GM18951 (cell line): ENCODE measurements around the gene NCKIPSD.

Experiments used
- POLR2A ChIP-seq: IDR thresholded peaks from 4 replicates; pipeline ENCODE4 v1.6.1; 2011; ENCODE audit warnings: mild to moderate bottlenecking; ENCODE audit not compliant: insufficient read length, insufficient read depth; ENCODE audit errors: extremely low read depth
- in situ Hi-C: fragments of 300-500 bp; cut with MboI; formaldehyde crosslinking; loops from one replicate; pipeline ENCODE4 v1.12.0; 2022; ENCODE audit warnings: low sequenced_read_pairs, mixed read lengths, inconsistent platforms; ENCODE audit not compliant: unreplicated experiment

NCKIPSD gene

GRCh38 chr3:48679411-48680391, 6.0 kb downstream of the NCKIPSD start:
- no peak for TF ChIP-seq POLR2A
- in situ Hi-C loops: no loop called here

GRCh38 chr3:48678566-48679380, 6.9 kb downstream of the NCKIPSD start:
- in situ Hi-C loops: no loop called here

GRCh38 chr3:48678056-48678455, 7.7 kb downstream of the NCKIPSD start:
- in situ Hi-C loops: no loop called here
- no peak for TF ChIP-seq POLR2A

More at GRCh38 chr3:48678566-48679380, 6.9 kb downstream of the NCKIPSD start:
- no peak for TF ChIP-seq POLR2A

DNA sequence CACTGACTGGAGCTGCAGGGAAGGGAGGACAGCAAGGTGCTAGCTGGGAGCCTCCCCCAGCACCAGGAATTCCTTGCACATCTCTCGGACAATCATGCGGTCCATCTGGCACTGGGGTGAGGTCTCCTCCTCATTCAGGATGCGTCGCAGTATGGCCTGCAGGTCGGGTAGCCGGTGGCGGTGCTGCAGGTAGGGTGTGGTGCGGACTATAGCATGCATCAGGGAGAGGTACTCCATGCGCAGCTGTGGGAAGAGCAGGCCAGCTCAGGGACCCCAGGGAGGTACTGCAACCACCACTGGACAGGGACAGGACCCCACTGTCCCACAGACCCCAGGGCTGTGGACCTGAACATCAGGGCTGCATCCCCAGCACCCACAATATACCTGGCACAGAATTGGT, 11.2 kb downstream of the NCKIPSD start:
- TF ChIP-seq POLR2A: no peak
- in situ Hi-C loops: no loop called here

DNA sequence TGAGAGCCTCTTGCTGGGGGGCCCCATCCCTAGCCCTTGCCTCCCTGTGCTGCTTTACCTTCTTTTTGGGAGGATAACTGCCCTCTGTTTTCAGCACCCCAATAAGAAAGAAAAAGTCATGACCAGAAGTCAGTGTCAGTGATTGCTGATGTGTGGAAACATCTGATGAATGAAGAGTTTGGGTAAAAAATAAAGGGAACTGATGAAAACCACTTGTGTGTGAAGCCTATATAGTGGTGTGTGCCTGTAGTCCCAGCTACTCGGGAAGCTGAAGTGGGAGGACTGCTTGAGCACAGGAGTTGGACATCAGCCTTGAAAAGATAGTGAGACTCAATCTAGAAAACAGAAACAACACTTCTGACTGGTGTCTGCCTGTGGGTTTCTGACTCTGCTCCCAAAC, 13.2 kb downstream of the NCKIPSD start:
- in situ Hi-C loops: no loop called here
- no peak for TF ChIP-seq POLR2A

DNA sequence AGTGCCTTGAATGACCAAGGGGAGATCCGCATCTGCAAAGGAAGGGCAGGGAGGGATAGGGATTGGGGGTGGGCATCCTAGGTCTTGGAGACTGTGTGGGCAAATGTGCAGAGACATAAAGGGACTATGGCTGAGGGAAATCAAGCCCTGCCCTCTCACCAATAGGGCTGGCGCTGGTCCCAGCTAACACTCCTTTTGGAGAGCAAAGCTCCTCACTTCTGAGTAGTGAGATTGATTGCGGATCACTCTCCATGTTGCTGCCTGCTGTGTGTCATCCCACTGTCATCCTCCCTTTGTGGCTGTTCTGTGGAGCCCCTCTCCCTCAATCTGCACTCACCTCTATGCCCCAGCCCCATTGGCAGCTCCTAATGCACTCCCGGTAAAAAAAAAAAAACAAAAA, 20.8 kb downstream of the NCKIPSD start:
- in situ Hi-C loops: no loop called here
- TF ChIP-seq POLR2A: no peak

GRCh38 chr3:48664313-48664644, 21.4 kb downstream of the NCKIPSD start:
- in situ Hi-C loops: no loop called here
- no peak for TF ChIP-seq POLR2A

GRCh38 chr3:48663489-48664312, 22.0 kb downstream of the NCKIPSD start:
- TF ChIP-seq POLR2A: peak; percentile 53
- in situ Hi-C loops: no loop called here

DNA sequence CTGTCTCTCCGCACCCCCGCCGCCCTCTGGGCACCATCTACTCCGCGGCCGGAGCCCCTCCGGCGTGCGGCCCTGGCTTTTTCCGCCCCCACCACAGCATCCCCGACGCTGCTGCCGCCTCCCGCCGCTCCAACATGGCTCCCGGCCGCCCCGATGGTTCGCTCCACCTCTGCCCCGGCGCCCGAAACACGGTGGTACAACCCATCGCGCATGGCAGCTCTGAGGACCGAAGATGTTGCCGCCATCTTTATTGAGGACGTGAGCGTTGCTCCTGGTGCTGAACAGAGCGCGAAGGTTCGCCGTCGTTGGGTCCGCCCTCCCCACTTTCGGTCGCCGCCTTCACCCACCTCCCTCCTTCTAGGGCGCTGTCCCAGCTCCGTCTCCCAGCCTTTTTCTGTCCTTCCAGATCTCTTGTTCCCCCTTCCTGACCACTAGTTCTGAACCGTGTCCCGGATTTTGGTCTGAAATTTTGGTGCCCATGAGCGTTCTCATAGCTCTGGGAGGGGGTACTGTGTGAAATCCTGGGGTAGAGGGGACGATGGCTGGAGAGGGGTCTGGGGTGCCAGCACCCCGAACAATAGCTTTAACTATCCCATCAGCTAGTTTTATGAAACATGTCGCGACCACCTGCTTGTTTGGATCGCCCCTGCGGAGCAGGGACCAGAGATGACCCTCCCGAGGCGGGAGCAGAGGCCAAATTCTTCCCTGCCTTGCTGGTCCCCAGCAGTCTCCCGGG, 22.8 kb downstream of the NCKIPSD start, which contains the start of gene CELSR3:
Gene CELSR3, minus strand, starts transcription at position 134 of the 736 bp plus-strand sequence. CDS start 252 bp downstream, outside the sequence.
- TF ChIP-seq POLR2A: no peak

GRCh38 chr3:48662145-48662752, 23.5 kb downstream of the NCKIPSD start:
- in situ Hi-C loops: no loop called here
- TF ChIP-seq POLR2A: no peak

More for the DNA sequence above, 22.8 kb downstream of the NCKIPSD start, which contains the start of gene CELSR3:
- in situ Hi-C loops: no loop called here

DNA sequence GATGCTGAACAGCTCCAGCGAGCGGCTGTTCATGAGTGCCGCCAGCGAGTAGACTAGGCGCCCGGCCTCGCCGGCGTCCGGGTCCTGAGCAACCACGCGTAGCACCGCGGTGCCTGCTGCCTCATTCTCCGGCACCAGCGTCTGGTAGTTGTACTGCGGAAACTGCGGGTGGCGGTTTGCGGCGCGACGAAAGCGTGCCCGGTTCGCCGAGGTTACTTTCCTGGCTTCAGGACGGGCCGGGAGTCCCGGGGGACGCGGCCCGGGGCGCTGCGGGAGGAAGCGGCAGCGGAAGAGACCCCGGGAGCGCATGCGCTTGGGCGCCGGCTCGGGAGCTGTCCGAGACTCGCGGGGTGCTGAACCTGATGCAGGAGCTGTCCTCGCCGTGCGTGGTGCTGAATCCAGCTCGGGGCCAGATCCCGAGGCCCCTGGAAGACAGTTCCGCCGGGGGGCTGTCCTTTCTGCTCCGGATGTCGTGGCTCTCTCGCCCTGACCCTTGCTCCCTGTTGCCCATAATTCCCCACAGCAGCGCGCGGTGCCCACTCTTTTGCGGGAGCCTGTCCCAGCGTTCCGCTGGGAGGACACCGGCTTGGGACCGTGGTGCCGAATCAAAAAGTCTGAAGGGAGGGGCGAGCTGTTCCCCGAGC, 24.1 kb downstream of the NCKIPSD start:
- in situ Hi-C loops: no loop called here
- no peak for TF ChIP-seq POLR2A
